ENCODE results near the gene OR2L3. TPM values are rescaled to one million over a fixed set of nuclear protein-coding genes. Genes with fewer than 3 reads are reported as not detected.

Gene OR2L3
- total RNA-seq, 4 donors from 2014 or later = not detected

- no peak overlapping the region for H3K4me3 ChIP-seq
- DNase-seq (ENCODE audit: low spot score in 2 of 2) = no peak
- H3K27me3 ChIP-seq = no peaks in the 10 kb centered on the region
- no peaks in the 10 kb centered on the region for H3K36me3 ChIP-seq
- H3K9me3 ChIP-seq = peaks cover 5% of the 10 kb centered on the region
- no peak overlapping the region for H3K27ac ChIP-seq
- H3K4me1 ChIP-seq = no peaks in the 10 kb centered on the region
- WGBS = 92% methylated on average over 1 of the region's 1 CpG
- TF ChIP-seq CTCF (IDR thresholded peaks at IDR 0.05) (no peak), POLR2A (IDR thresholded peaks at IDR 0.05) (no peak), EP300 (IDR thresholded peaks at IDR 0.05) (no peak), POLR2AphosphoS5 (IDR thresholded peaks at IDR 0.05) (no peak)
These were observed 51.9 kb downstream of the OR2L3 start for GRCh38 chr1:248098529-248098928.

- H3K36me3 ChIP-seq = no peaks in the 10 kb centered on the region
- no peak for DNase-seq (ENCODE audit: low spot score in 2 of 2)
- no peak for TF ChIP-seq POLR2A (IDR thresholded peaks at IDR 0.05)
- TF ChIP-seq CTCF (IDR thresholded peaks at IDR 0.05) = no peak
- no peak for TF ChIP-seq EP300 (IDR thresholded peaks at IDR 0.05)
- no peak for TF ChIP-seq POLR2AphosphoS5 (IDR thresholded peaks at IDR 0.05)
- H3K27ac ChIP-seq = no peak overlapping the region
- H3K4me1 ChIP-seq = no peaks in the 10 kb centered on the region
- H3K9me3 ChIP-seq = peaks cover 23% of the 10 kb centered on the region
- H3K4me3 ChIP-seq = no peak overlapping the region
- no peaks in the 10 kb centered on the region for H3K27me3 ChIP-seq
These were observed 56.2 kb downstream of the OR2L3 start for GRCh38 chr1:248102847-248103246.

- Histone ChIP-seq H3K9me3 (peaks cover 27% of the 10 kb centered on the region), H3K27me3 (no peaks in the 10 kb centered on the region), H3K4me1 (no peaks in the 10 kb centered on the region), H3K4me3 (no peak overlapping the region), H3K27ac (no peak overlapping the region), H3K36me3 (no peaks in the 10 kb centered on the region)
- TF ChIP-seq CTCF (IDR thresholded peaks at IDR 0.05) (no peak), EP300 (IDR thresholded peaks at IDR 0.05) (no peak), POLR2AphosphoS5 (IDR thresholded peaks at IDR 0.05) (no peak), POLR2A (IDR thresholded peaks at IDR 0.05) (no peak)
- WGBS = 90% methylated on average over 5 of the region's 5 CpGs
- DNase-seq (ENCODE audit: low spot score in 2 of 2) = no peak
These were observed 64.5 kb downstream of the OR2L3 start for GRCh38 chr1:248111157-248111556.

Other genes starting within 250 kb of the OR2L3 start
- not detected for gene OR14A16, start 222.7 kb upstream of the OR2L3 start, total RNA-seq
- gene OR11L1, start 204.9 kb upstream of the OR2L3 start, total RNA-seq = not detected
- gene TRIM58, start 189.6 kb upstream of the OR2L3 start, total RNA-seq = 1 to 10 TPM in 1 of 4 donors, under 1 TPM in 3; 0.59 to 7.9 (median 0.87) TPM
- 1 to 10 TPM in 2 of 4 donors, under 1 TPM in 1, not detected in 1; 0.81 to 3.1 (median 1.2) TPM for gene OR2W3, start 151.2 kb upstream of the OR2L3 start, total RNA-seq
- not detected for gene OR2T8, start 126.6 kb upstream of the OR2L3 start, total RNA-seq
- not detected for gene OR2AJ1, start 121.9 kb upstream of the OR2L3 start, total RNA-seq
- under 1 TPM in 1 of 4 donors, not detected in 3; 0.97 TPM for gene OR2L8, start 98.0 kb upstream of the OR2L3 start, total RNA-seq
- not detected for gene OR2AK2, start 81.6 kb upstream of the OR2L3 start, total RNA-seq
- not detected for gene OR2L5, start 33.2 kb upstream of the OR2L3 start, total RNA-seq
- not detected for gene OR2L2, start 16.8 kb upstream of the OR2L3 start, total RNA-seq
- not detected for gene OR2L13, start 48.3 kb downstream of the OR2L3 start, total RNA-seq
- gene OR2M5, start 98.3 kb downstream of the OR2L3 start, total RNA-seq = not detected
- not detected for gene OR2M2, start 128.0 kb downstream of the OR2L3 start, total RNA-seq
- not detected for gene OR2M3, start 150.4 kb downstream of the OR2L3 start, total RNA-seq
- not detected for gene OR2M4, start 184.6 kb downstream of the OR2L3 start, total RNA-seq
- under 1 TPM in 1 of 4 donors, not detected in 3; 0.34 TPM for gene OR2T33, start 231.1 kb downstream of the OR2L3 start, total RNA-seq